H1 (cell line): ENCODE results near the gene ANKH. TPM values are rescaled to one million over a fixed set of nuclear protein-coding genes. Genes with fewer than 3 reads are reported as not detected.

ENCODE experiments used
- CTCF ChIA-PET: fragments of 300-600 bp; sonication (Branson Sonifier 250); formaldehyde crosslinking; loops from one replicate; lab custom pipeline; 2021; ENCODE audit not compliant: partially characterized antibody; lab: Charles Lee
- POLR2A ChIA-PET: fragments of 300-600 bp; sonication (Branson Sonifier 250); formaldehyde crosslinking; loops from one replicate; lab custom pipeline; 2021; ENCODE audit warnings: inconsistent platforms; ENCODE audit not compliant: partially characterized antibody; lab: Charles Lee
- DNase-seq, 2 experiments: peaks; one replicate each; pipeline versions ENCODE4 v3.0.0 to v3.0.0-alpha.2; 2010 to 2022; ENCODE audit warnings: low spot score in 2 of 2, low read depth in 1 of 2, mixed read lengths in 1 of 2
- FAIRE-seq: peaks from 2 replicates; lab custom pipeline; 2011; peaks lifted over from hg19 to GRCh38; lab: Jason Lieb, UNC
- H2AFZ ChIP-seq: 2 replicates; pipeline ENCODE4 v1.8.1; 2012; ENCODE audit warnings: low read length, inconsistent platforms
- H2AK5ac ChIP-seq: 2 replicates; pipeline ENCODE4 v1.6.1; 2013; ENCODE audit warnings: low read depth, low read length
- H2BK120ac ChIP-seq: replicated peaks from 2 replicates; pipeline ENCODE3; 2013; ENCODE audit warnings: low read depth, low read length, inconsistent platforms
- H2BK12ac ChIP-seq: 2 replicates; pipeline ENCODE4 v1.6.1; 2013; ENCODE audit warnings: low read depth, low read length
- H2BK15ac ChIP-seq: 2 replicates; pipeline ENCODE4 v1.6.1; 2013; ENCODE audit warnings: low read length
- H2BK20ac ChIP-seq: 2 replicates; pipeline ENCODE4 v1.6.1; 2013; ENCODE audit warnings: low read length
- H2BK5ac ChIP-seq: 2 replicates; pipeline ENCODE4 v1.6.1; 2013; ENCODE audit warnings: low read depth, low read length
- H3K14ac ChIP-seq: 2 replicates; pipeline ENCODE4 v1.6.1; 2013; ENCODE audit warnings: inconsistent platforms; ENCODE audit not compliant: insufficient read length
- H3K18ac ChIP-seq: 2 replicates; pipeline ENCODE4 v1.6.1; 2013; ENCODE audit warnings: low read length; ENCODE audit errors: extremely low read depth
- H3K23ac ChIP-seq: 2 replicates; pipeline ENCODE4 v1.6.1; 2013; ENCODE audit warnings: inconsistent platforms; ENCODE audit not compliant: insufficient read length
- H3K23me2 ChIP-seq: 2 replicates; pipeline ENCODE4 v1.6.1; 2013; ENCODE audit warnings: low read depth, low read length
- H3K27ac ChIP-seq: 2 replicates; pipeline ENCODE4 v1.6.1; 2011; ENCODE audit warnings: low read depth, low read length, inconsistent platforms
- H3K27me3 ChIP-seq, 4 experiments: replicated peaks in 1 of 4; 1 replicate in 1 of 4; 2 replicates in 3 of 4; pipeline versions ENCODE4 v1.6.1 to v1.8.1; 2011 to 2013; ENCODE audit warnings: low read length in 3 of 4, mild to moderate bottlenecking in 3 of 4, inconsistent platforms in 2 of 4, mixed read lengths in 2 of 4, moderate library complexity in 1 of 4; ENCODE audit not compliant: control insufficient read depth in 3 of 4, insufficient read depth in 3 of 4; ENCODE audit errors: extremely low read depth in 1 of 4
- H3K36me3 ChIP-seq, 4 experiments: 2 replicates each; pipeline versions ENCODE4 v1.6.1 to v1.8.1; 2011 to 2013; ENCODE audit warnings: mild to moderate bottlenecking in 4 of 4, low read length in 3 of 4, moderate library complexity in 2 of 4, control low read depth in 1 of 4, inconsistent platforms in 1 of 4; ENCODE audit not compliant: insufficient read depth in 4 of 4, control insufficient read depth in 2 of 4
- H3K4ac ChIP-seq: replicated peaks from 2 replicates; pipeline ENCODE3; 2013; ENCODE audit warnings: low read length, low read depth, mixed read lengths, inconsistent platforms; ENCODE audit not compliant: insufficient read length
- H3K4me1 ChIP-seq, 4 experiments: replicated peaks in 1 of 4; 1 replicate in 1 of 4; 2 replicates in 3 of 4; pipeline versions ENCODE4 v1.6.1 to v1.8.1; 2011 to 2013; ENCODE audit warnings: low read length in 3 of 4, inconsistent platforms in 2 of 4, mixed read lengths in 1 of 4; ENCODE audit not compliant: insufficient read depth in 4 of 4, control insufficient read depth in 3 of 4
- H3K4me2 ChIP-seq, 2 experiments: 2 replicates each; pipeline versions ENCODE4 v1.6.1 to v1.8.1; 2011 to 2013; ENCODE audit warnings: low read depth in 2 of 2, low read length in 2 of 2, control low read depth in 1 of 2, inconsistent platforms in 1 of 2, mild to moderate bottlenecking in 1 of 2; ENCODE audit not compliant: insufficient read depth in 1 of 2
- H3K4me3 ChIP-seq, 4 experiments: fragments of 200-600, 300-600 bp in 1 of 4; sonication (generic), shearing (Covaris generic), sonication (Bioruptor Twin) in 1 of 4; 2 replicates each; pipeline versions ENCODE4 v1.5.1 to v1.8.1; 2011 to 2016; ENCODE audit warnings: low read length in 4 of 4, low read depth in 3 of 4, control low read depth in 2 of 4, inconsistent platforms in 2 of 4, mild to moderate bottlenecking in 2 of 4, mixed read lengths in 1 of 4, moderate library complexity in 1 of 4; ENCODE audit not compliant: insufficient read depth in 2 of 4; ENCODE audit errors: extremely low read depth in 1 of 4
- H3K56ac ChIP-seq: replicated peaks from 2 replicates; pipeline ENCODE3; 2013; ENCODE audit warnings: low read depth, mild to moderate bottlenecking, mixed read lengths, low read length, inconsistent platforms; ENCODE audit not compliant: insufficient read length
- H3K79me1 ChIP-seq: 2 replicates; pipeline ENCODE4 v1.6.1; 2013; ENCODE audit warnings: low read depth, low read length, control low read depth
- H3K79me2 ChIP-seq, 2 experiments: 2 replicates each; pipeline versions ENCODE4 v1.6.1 to v1.8.1; 2012 to 2013; ENCODE audit warnings: low read length in 2 of 2, mild to moderate bottlenecking in 2 of 2, inconsistent platforms in 1 of 2; ENCODE audit not compliant: insufficient read depth in 2 of 2, control insufficient read depth in 1 of 2
- H3K9ac ChIP-seq, 4 experiments: replicated peaks in 1 of 4; 1 replicate in 1 of 4; 2 replicates in 3 of 4; pipeline versions ENCODE4 v1.6.1 to v1.8.1; 2011 to 2013; ENCODE audit warnings: low read depth in 3 of 4, low read length in 3 of 4, control low read depth in 2 of 4, mild to moderate bottlenecking in 2 of 4, moderate library complexity in 2 of 4, inconsistent platforms in 1 of 4; ENCODE audit errors: extremely low read depth in 1 of 4
- H3K9me3 ChIP-seq, 2 experiments: 2 replicates each; pipeline versions ENCODE4 v1.6.1 to v1.8.1; 2012 to 2013; ENCODE audit warnings: mild to moderate bottlenecking in 2 of 2, moderate library complexity in 2 of 2, control low read depth in 1 of 2, inconsistent platforms in 1 of 2, low read depth in 1 of 2, low read length in 1 of 2, mixed read lengths in 1 of 2; ENCODE audit not compliant: insufficient read depth in 2 of 2
- H4K20me1 ChIP-seq, 2 experiments: replicated peaks in 1 of 2; 2 replicates each; pipeline versions ENCODE3 to v1.8.1; 2011 to 2013; ENCODE audit warnings: inconsistent platforms in 2 of 2, low read length in 2 of 2, mild to moderate bottlenecking in 1 of 2; ENCODE audit not compliant: insufficient read depth in 2 of 2, control insufficient read depth in 1 of 2
- H4K5ac ChIP-seq: 2 replicates; pipeline ENCODE4 v1.6.1; 2013; ENCODE audit warnings: low read length, low read depth, mixed read lengths, inconsistent platforms; ENCODE audit not compliant: insufficient read length
- H4K8ac ChIP-seq: 2 replicates; pipeline ENCODE4 v1.8.0; 2013; ENCODE audit warnings: mild to moderate bottlenecking, moderate library complexity, low read length, inconsistent platforms; ENCODE audit not compliant: insufficient read depth; ENCODE audit errors: extremely low read depth
- H4K91ac ChIP-seq: replicated peaks from 2 replicates; pipeline ENCODE3; 2013; ENCODE audit warnings: low read length, mixed read lengths, inconsistent platforms; ENCODE audit not compliant: insufficient read length
- BCL11A ChIP-seq, 2 experiments: IDR thresholded peaks; one replicate each; pipeline ENCODE4 v1.6.1; 2011; ENCODE audit warnings: low read depth in 2 of 2, low read length in 2 of 2, mild to moderate bottlenecking in 2 of 2
- CBX5 ChIP-seq: fragments of 300-800, 300-1000 bp; sonication (generic); IDR thresholded peaks from 2 replicates; pipeline ENCODE4 v1.7.1; 2016; ENCODE audit warnings: antibody characterized with exemption, low read length, low read depth
- CBX8 ChIP-seq: fragments of 300-800, 300-1000 bp; sonication (generic); IDR thresholded peaks from 2 replicates; pipeline ENCODE4 v1.7.1; 2016; ENCODE audit warnings: low read depth, low read length, borderline replicate concordance
- CTBP2 ChIP-seq: IDR thresholded peaks from 2 replicates; pipeline ENCODE4 v1.7.0; 2011; ENCODE audit warnings: borderline replicate concordance, mild to moderate bottlenecking, moderate library complexity, mixed read lengths, low read length; ENCODE audit not compliant: insufficient read depth, insufficient read length
- EGR1 ChIP-seq: IDR thresholded peaks from 2 replicates; pipeline ENCODE4 v1.6.1; 2011; ENCODE audit warnings: low read depth, low read length, borderline replicate concordance
- HDAC2 ChIP-seq, 2 experiments: fragments of 300-600 bp in 1 of 2; sonication (generic) in 1 of 2; IDR thresholded peaks; 2 replicates each; pipeline ENCODE4 v1.6.1; 2011 to 2012; ENCODE audit warnings: low read depth in 2 of 2, low read length in 2 of 2, mild to moderate bottlenecking in 2 of 2, moderate library complexity in 2 of 2, borderline replicate concordance in 1 of 2, inconsistent platforms in 1 of 2
- JUND ChIP-seq: IDR thresholded peaks from 2 replicates; pipeline ENCODE4 v1.6.1; 2011; ENCODE audit warnings: mild to moderate bottlenecking, improper control_type of control experiment, low read length
- KDM4A ChIP-seq: IDR thresholded peaks from one replicate; pipeline ENCODE4 v1.7.1; 2012; ENCODE audit warnings: low read depth, mild to moderate bottlenecking, moderate library complexity, low read length, inconsistent platforms; ENCODE audit not compliant: severe bottlenecking
- SRF ChIP-seq: IDR thresholded peaks from 2 replicates; pipeline ENCODE4 v1.6.1; 2011; ENCODE audit warnings: mild to moderate bottlenecking, low read depth, low read length, moderate library complexity
- SUZ12 ChIP-seq: fragments of 200-600 bp; sonication (generic); IDR thresholded peaks from 2 replicates; pipeline ENCODE4 v1.6.1; 2012; ENCODE audit warnings: mild to moderate bottlenecking, inconsistent platforms, low read length, moderate library complexity, mixed read lengths
- TAF1 ChIP-seq: IDR thresholded peaks from 2 replicates; pipeline ENCODE4 v1.6.1; 2011; ENCODE audit warnings: mild to moderate bottlenecking, low read depth, low read length
- WGBS, 2 experiments: shearing (Covaris generic) in 1 of 2; methylation state at CpG; one replicate each; pipeline versions ENCODE4 v1.1.6 to v1.1.7; 2013 to 2015; ENCODE audit warnings: low lambda C conversion rate in 2 of 2, mixed read lengths in 2 of 2, inconsistent platforms in 1 of 2, low coverage in 1 of 2, missing lambda C conversion rate in 1 of 2; ENCODE audit not compliant: insufficient replicate concordance in 2 of 2, insufficient coverage in 1 of 2, insufficient read length in 1 of 2; ENCODE audit errors: extremely low coverage in 1 of 2, missing lambda C conversion rate in 1 of 2; 5-methylcytosine and 5-hydroxymethylcytosine counted together
- polyA plus RNA-seq, 7 experiments: library from polyadenylated mRNA; depleted of rRNA in 3 of 7; stranded (reverse) in 5 of 7; unstranded in 2 of 7; fragments of >200 nt in 5 of 7; fragments of 200-250 nt in 2 of 7; gene quantifications; 1 replicate in 5 of 7; 2 replicates in 1 of 7; 4 replicates in 1 of 7; pipeline versions ENCODE4 v1.2.1 to v1.2.3, GENCODE V29; 2011 to 2013; ENCODE audit warnings: missing spikeins in 2 of 7, mixed read lengths in 2 of 7
- total RNA-seq: library from RNA; stranded (reverse); fragmentation: NEBNext Ultra II Directional; extraction: Animal tissue kit (Norgen Biotek cat#: 25700); gene quantifications from 2 replicates; pipeline ENCODE4 v1.2.1, GENCODE V29; 2021

Gene ANKH
- total and polyA plus RNA-seq, 2 of the 8 experiments (the other 6 are each of a cell fraction or from before 2014, with no cell fraction given): 5.3 to 13.0 TPM

DNA sequence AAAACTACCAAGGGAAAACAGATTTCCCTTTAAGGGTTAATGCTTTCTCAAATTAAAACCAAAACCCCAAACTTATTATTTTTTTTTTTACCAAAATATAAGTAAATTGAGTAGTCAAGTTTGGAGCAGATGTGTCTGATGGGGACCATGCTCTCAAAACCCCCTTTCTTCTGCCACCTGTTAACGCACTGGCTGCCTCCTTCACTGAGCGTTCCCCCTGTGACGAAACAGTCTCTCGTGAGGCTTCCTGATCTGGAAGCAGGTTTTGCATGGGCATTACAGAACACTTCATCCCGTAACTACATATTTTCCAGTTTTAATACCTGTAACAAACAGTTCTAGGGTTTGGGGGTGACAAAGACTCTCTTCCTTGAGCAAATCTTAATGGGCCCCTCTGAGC lies 59.4 kb downstream of the ANKH start:
- Histone ChIP-seq H4K20me1 (no peaks in the 10 kb centered on the region), H3K79me1 (no peaks in the 10 kb centered on the region; the same call in 1 of the 2 replicates), H3K23me2 (no peaks in the 10 kb centered on the region), H3K18ac (no peak overlapping the region), H3K4ac (no peak overlapping the region), H3K14ac (no peak overlapping the region), H3K4me1 (no peaks in the 10 kb centered on the region), H2BK120ac (no peak overlapping the region), H3K27ac (no peak overlapping the region), H2BK20ac (no peak overlapping the region), H3K23ac (no peak overlapping the region), H2BK15ac (no peak overlapping the region), H4K5ac (no peak overlapping the region), H3K9ac (no peak overlapping the region), H3K27me3 (no peaks in the 10 kb centered on the region), H3K9me3 (no peaks in the 10 kb centered on the region), H2AK5ac (no peak overlapping the region), H3K4me2 (no peak overlapping the region), H2BK12ac (no peak overlapping the region), H2BK5ac (no peak overlapping the region), H4K8ac (no peak overlapping the region), H4K91ac (no peak overlapping the region), H3K36me3 (no peaks in the 10 kb centered on the region), H3K56ac (no peak overlapping the region), H2AFZ (no peak overlapping the region), H3K4me3 (no peak overlapping the region), H3K79me2 (no peaks in the 10 kb centered on the region)
- TF ChIP-seq KDM4A (no peak), CTBP2 (no peak), CBX8 (no peak), SUZ12 (no peak), EGR1 (no peak), CBX5 (no peak), JUND (no peak), SRF (no peak), BCL11A (IDR thresholded peaks at IDR 0.05; ENCODE audit: low read depth in 2 of 2, low read length in 2 of 2) (no peak), HDAC2 (IDR thresholded peaks at IDR 0.05; ENCODE audit: borderline replicate concordance in 1 of 2, low read depth in 2 of 2, low read length in 2 of 2) (no peak), TAF1 (no peak)
- ChIA-PET CTCF (no interaction called here), POLR2A (no interaction called here)
- WGBS, 2 experiments: 86% methylated on average over 5 of the region's 5 CpGs; no CpG with 5 or more reads in 1 of the 2 experiments
- FAIRE-seq (no peak), DNase-seq (no peak)
